Keratinocyte (primary cell): Measurements from ENCODE around the gene MRPS27. TPM values are rescaled to one million over a fixed set of nuclear protein-coding genes. Genes with fewer than 3 reads are reported as not detected.

ENCODE experiments used
- DNase-seq: peaks from one replicate; pipeline ENCODE4 v3.0.0-alpha.2; 2011; ENCODE audit warnings: low read depth, missing footprints, low spot score
- FAIRE-seq: peaks from 2 replicates; lab custom pipeline; 2011; peaks lifted over from hg19 to GRCh38; lab: Jason Lieb, UNC
- H2AFZ ChIP-seq: 2 replicates; pipeline ENCODE4 v1.6.0; 2012; ENCODE audit warnings: low read length, control low read depth, inconsistent platforms; ENCODE audit not compliant: control insufficient read depth
- H3K27ac ChIP-seq: 2 replicates; pipeline ENCODE4 v1.5.1; 2011; ENCODE audit warnings: low read length; ENCODE audit not compliant: control insufficient read depth, insufficient read depth
- H3K27me3 ChIP-seq: 3 replicates; pipeline ENCODE4 v1.6.0; 2011; ENCODE audit warnings: low read length; ENCODE audit not compliant: control insufficient read depth, insufficient read depth; ENCODE audit errors: extremely low read depth
- H3K36me3 ChIP-seq, 2 experiments: 2 replicates in 1 of 2; 3 replicates in 1 of 2; pipeline ENCODE4 v1.5.1; 2011; ENCODE audit warnings: low read length in 2 of 2, mild to moderate bottlenecking in 1 of 2; ENCODE audit not compliant: control insufficient read depth in 2 of 2, insufficient read depth in 2 of 2; ENCODE audit errors: extremely low read depth in 1 of 2
- H3K4me1 ChIP-seq: 3 replicates; pipeline ENCODE4 v1.5.1; 2011; ENCODE audit warnings: low read length; ENCODE audit not compliant: control insufficient read depth, insufficient read depth; ENCODE audit errors: extremely low read depth
- H3K4me2 ChIP-seq: 3 replicates; pipeline ENCODE4 v1.6.0; 2011; ENCODE audit warnings: low read depth, low read length; ENCODE audit not compliant: control insufficient read depth, insufficient read depth; ENCODE audit errors: extremely low read depth
- H3K4me3 ChIP-seq, 3 experiments: fragments of 200-600 bp in 1 of 3; sonication (generic) in 1 of 3; 2 replicates in 2 of 3; 3 replicates in 1 of 3; pipeline ENCODE4 v1.5.1; 2011 to 2016; ENCODE audit warnings: low read length in 3 of 3, mild to moderate bottlenecking in 3 of 3, control low read depth in 2 of 3, inconsistent platforms in 1 of 3, low read depth in 1 of 3, mixed read lengths in 1 of 3, mixed run types in 1 of 3, moderate library complexity in 1 of 3; ENCODE audit not compliant: control insufficient read depth in 2 of 3, insufficient read depth in 2 of 3; ENCODE audit errors: extremely low read depth in 1 of 3
- H3K79me2 ChIP-seq: 2 replicates; pipeline ENCODE4 v1.6.0; 2012; ENCODE audit warnings: low read length; ENCODE audit not compliant: control insufficient read depth, insufficient read depth
- H3K9ac ChIP-seq: 3 replicates; pipeline ENCODE4 v1.6.0; 2011; ENCODE audit warnings: low read length; ENCODE audit not compliant: control insufficient read depth, insufficient read depth; ENCODE audit errors: extremely low read depth
- H3K9me1 ChIP-seq: 3 replicates; pipeline ENCODE4 v1.6.0; 2011; ENCODE audit warnings: low read length; ENCODE audit not compliant: control insufficient read depth, insufficient read depth; ENCODE audit errors: extremely low read depth
- H3K9me3 ChIP-seq: 2 replicates; pipeline ENCODE4 v1.5.1; 2012; ENCODE audit warnings: low read depth, low read length; ENCODE audit not compliant: control insufficient read depth
- H4K20me1 ChIP-seq: 3 replicates; pipeline ENCODE4 v1.6.0; 2011; ENCODE audit warnings: low read length; ENCODE audit not compliant: control insufficient read depth, insufficient read depth; ENCODE audit errors: extremely low read depth
- CTCF ChIP-seq, 3 experiments: IDR thresholded peaks in 1 of 3; conservative IDR thresholded peaks in 1 of 3; optimal IDR thresholded peaks in 1 of 3; 2 replicates in 2 of 3; 3 replicates in 1 of 3; pipeline versions ENCODE3 to v1.5.1; 2011; ENCODE audit warnings: low read length in 3 of 3, mild to moderate bottlenecking in 3 of 3, moderate library complexity in 2 of 3, control low read depth in 1 of 3, inconsistent platforms in 1 of 3; ENCODE audit not compliant: insufficient read depth in 2 of 3; ENCODE audit errors: extremely low read depth in 1 of 3
- EZH2 ChIP-seq: IDR thresholded peaks from one replicate; pipeline ENCODE4 v1.6.1; 2012; ENCODE audit warnings: inconsistent platforms, mild to moderate bottlenecking, low read length, moderate library complexity
- dilution Hi-C: fragments of 300-500 bp; cut with MboI; formaldehyde crosslinking; loops from one replicate; pipeline ENCODE4 v1.7.0; 2020; ENCODE audit warnings: low sequenced_read_pairs; ENCODE audit not compliant: extremely low pct_ligation_motif_present
- polyA plus RNA-seq, 5 experiments: library from polyadenylated mRNA; depleted of rRNA in 3 of 5; stranded (reverse) in 3 of 5; stranded (forward) in 1 of 5; unstranded in 1 of 5; fragments of >200 nt; gene quantifications; 1 replicate in 1 of 5; 2 replicates in 3 of 5; 3 replicates in 1 of 5; pipeline versions ENCODE4 v1.2.1 to v1.2.3, GENCODE V29; 2011 to 2012; ENCODE audit warnings: missing spikeins in 2 of 5, low read depth in 1 of 5, low replicate concordance in 1 of 5

The MRPS27 gene
- polyA plus RNA-seq, 1 donor (not counting 4 experiments of a cell fraction or from before 2014, with no cell fraction given) = 98.7 TPM

- H3K36me3 ChIP-seq = peaks cover 4 to 22% of the 10 kb centered on the region in 2 experiments
- FAIRE-seq (no peak), DNase-seq (no peak)
- no peak overlapping the region for H3K27ac ChIP-seq
- no peak overlapping the region for H2AFZ ChIP-seq
- no peaks in the 10 kb centered on the region for H3K9me1 ChIP-seq
- H3K4me3 ChIP-seq = no peak overlapping the region
- no peak for TF ChIP-seq EZH2
- no peak for TF ChIP-seq CTCF (optimal IDR thresholded peaks at IDR 0.05 in 1 of 3, IDR thresholded peaks at IDR 0.05 in 1 of 3, conservative IDR thresholded peaks at IDR 0.05 in 1 of 3; ENCODE audit: extremely low read depth in 1 of 3, insufficient read depth in 2 of 3, low read length in 3 of 3)
- H3K4me2 ChIP-seq = no peak overlapping the region
- H3K4me1 ChIP-seq = peaks cover 18% of the 10 kb centered on the region
- no peaks in the 10 kb centered on the region for H3K9me3 ChIP-seq
- H3K9ac ChIP-seq = no peak overlapping the region
- H3K79me2 ChIP-seq = no peaks in the 10 kb centered on the region
- H4K20me1 ChIP-seq = no peaks in the 10 kb centered on the region
- H3K27me3 ChIP-seq = no peaks in the 10 kb centered on the region
- dilution Hi-C loops = no loop called here
Observed at GRCh38 chr5:72359886-72360285, 39.8 kb upstream of the MRPS27 start.

GRCh38 chr5:72358925-72359324 lies 38.9 kb upstream of the MRPS27 start:
- no peaks in the 10 kb centered on the region for H3K9me3 ChIP-seq
- TF ChIP-seq CTCF (optimal IDR thresholded peaks at IDR 0.05 in 1 of 3, IDR thresholded peaks at IDR 0.05 in 1 of 3, conservative IDR thresholded peaks at IDR 0.05 in 1 of 3; ENCODE audit: extremely low read depth in 1 of 3, insufficient read depth in 2 of 3, low read length in 3 of 3) = no peak
- TF ChIP-seq EZH2 = no peak
- no peak overlapping the region for H3K4me2 ChIP-seq
- H4K20me1 ChIP-seq = no peaks in the 10 kb centered on the region
- H3K9ac ChIP-seq = no peak overlapping the region
- H3K79me2 ChIP-seq = no peaks in the 10 kb centered on the region
- dilution Hi-C loops = no loop called here
- no peaks in the 10 kb centered on the region for H3K9me1 ChIP-seq
- peaks cover 4 to 22% of the 10 kb centered on the region in 2 experiments for H3K36me3 ChIP-seq
- DNase-seq (no peak), FAIRE-seq (no peak)
- peaks cover 18% of the 10 kb centered on the region for H3K4me1 ChIP-seq
- no peak overlapping the region for H3K4me3 ChIP-seq
- no peaks in the 10 kb centered on the region for H3K27me3 ChIP-seq
- H3K27ac ChIP-seq = no peak overlapping the region
- H2AFZ ChIP-seq = no peak overlapping the region
